Measurements from ENCODE around the gene MAJIN. TPM values are rescaled to one million over a fixed set of nuclear protein-coding genes. Genes with fewer than 3 reads are reported as not detected.

MAJIN gene
- total RNA-seq, 1 experiment from 2014 or later: not detected

DNA sequence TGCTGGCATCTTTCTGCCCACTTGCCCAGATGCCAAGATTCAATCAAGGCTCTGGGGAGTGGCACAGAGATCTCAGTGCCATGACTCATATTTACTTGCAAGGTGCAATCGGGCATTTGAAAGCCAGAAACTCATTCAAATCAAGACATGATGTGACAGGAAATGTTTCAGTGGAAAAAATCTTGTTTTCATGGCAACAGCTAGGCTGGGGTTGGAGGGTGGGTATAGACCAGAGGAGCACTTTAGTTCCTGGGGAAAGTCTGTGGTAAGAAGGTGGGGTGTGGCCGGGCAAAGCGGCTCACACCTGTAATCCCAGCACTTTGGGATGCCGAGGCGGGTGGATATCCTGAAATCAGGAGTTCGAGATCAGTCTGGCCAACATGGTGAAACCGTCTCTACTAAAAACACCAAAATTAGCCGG lies 1.2 kb downstream of the MAJIN start:
- Mint-ChIP-seq H3K4me3 (ENCODE audit: unreplicated experiment) (no peak overlapping the region), H3K27ac (ENCODE audit: low read depth, unreplicated experiment) (peak overlapping the region; percentile 76), H3K4me1 (ENCODE audit: insufficient read depth, unreplicated experiment) (peaks cover 21% of the 10 kb centered on the region), H3K9me3 (ENCODE audit: unreplicated experiment) (no peaks in the 10 kb centered on the region), H3K36me3 (ENCODE audit: insufficient read depth, unreplicated experiment) (peaks cover 6% of the 10 kb centered on the region), H3K27me3 (ENCODE audit: insufficient read depth, unreplicated experiment) (no peaks in the 10 kb centered on the region)
- intact Hi-C loops (cut with micrococcal nuclease): loop anchor here (2.0 kb wide), 1 partner anchor 36 kb away; no protein-coding TSS in a partner anchor
- TF ChIP-seq CTCF (IDR thresholded peaks at IDR 0.05; ENCODE audit: unreplicated experiment): no peak
- ChIA-PET POLR2A (interaction anchor here (1.0 to 1.6 kb wide), 3 partner anchors 36 to 94 kb away, joined by 3 to 8 read pairs (median 4); no protein-coding TSS in a partner anchor), CTCF (interaction anchor here (0.6 kb wide), 1 partner anchor 297 kb away, joined by 4 read pairs; no protein-coding TSS in a partner anchor)
- peak; percentile 88 for DNase-seq (ENCODE audit: unreplicated experiment)
- BruUV-seq (replicated peaks): no TSS peak

- H3K36me3 Mint-ChIP-seq (ENCODE audit: insufficient read depth, unreplicated experiment): peaks cover 6% of the 10 kb centered on the region
- no peak overlapping the region for H3K4me3 Mint-ChIP-seq (ENCODE audit: unreplicated experiment)
- no TSS peak for BruUV-seq (replicated peaks)
- CTCF ChIA-PET: interaction anchor here (0.6 kb wide), 1 partner anchor 11 kb away, joined by 3 read pairs; no protein-coding TSS in a partner anchor
- H3K27me3 Mint-ChIP-seq (ENCODE audit: insufficient read depth, unreplicated experiment): no peaks in the 10 kb centered on the region
- H3K27ac Mint-ChIP-seq (ENCODE audit: low read depth, unreplicated experiment): peak overlapping the region; percentile 32
- POLR2A ChIA-PET: interaction anchor here (0.7 to 1.6 kb wide), 3 partner anchors 14 to 93 kb away, joined by 3 to 8 read pairs (median 4); no protein-coding TSS in a partner anchor
- no peak for TF ChIP-seq CTCF (IDR thresholded peaks at IDR 0.05; ENCODE audit: unreplicated experiment)
- H3K4me1 Mint-ChIP-seq (ENCODE audit: insufficient read depth, unreplicated experiment): peaks cover 21% of the 10 kb centered on the region
- no peaks in the 10 kb centered on the region for H3K9me3 Mint-ChIP-seq (ENCODE audit: unreplicated experiment)
- DNase-seq (ENCODE audit: unreplicated experiment): peak; percentile 36
- intact Hi-C loops (cut with micrococcal nuclease): loop anchor here (5.0 kb wide), 1 partner anchor 47 kb away; the partner anchor contains the start of gene PPP2R5B
Observed at GRCh38 chr11:64969209-64969608, 2.7 kb downstream of the MAJIN start.

DNA sequence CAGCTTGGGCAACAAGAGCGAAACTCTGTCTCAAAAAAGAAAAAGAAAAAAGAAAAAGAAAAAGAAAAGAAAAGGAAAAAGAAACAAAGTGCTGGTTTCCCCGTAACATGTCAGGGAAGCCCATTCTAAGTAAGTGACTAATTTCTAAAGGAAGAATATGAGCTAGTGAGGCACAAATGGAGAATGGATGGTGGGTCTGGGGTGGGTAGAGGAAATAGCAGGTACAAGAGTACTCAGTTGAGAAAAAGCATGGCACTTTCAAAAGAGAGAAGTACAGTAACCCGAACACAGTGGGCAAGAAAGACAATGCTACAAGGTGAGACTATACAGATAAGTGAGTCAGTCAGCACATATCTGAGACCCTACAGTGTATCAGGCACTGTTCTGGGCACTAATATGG lies 4.5 kb downstream of the MAJIN start:
- H3K27ac Mint-ChIP-seq (ENCODE audit: low read depth, unreplicated experiment): no peak overlapping the region
- no peak overlapping the region for H3K4me3 Mint-ChIP-seq (ENCODE audit: unreplicated experiment)
- ChIA-PET CTCF (interaction anchor here (0.9 kb wide), 1 partner anchor 20 kb away, joined by 3 read pairs; no protein-coding TSS in a partner anchor), POLR2A (interaction anchor here (1.1 kb wide), 1 partner anchor 39 kb away, joined by 6 read pairs; no protein-coding TSS in a partner anchor)
- no peaks in the 10 kb centered on the region for H3K9me3 Mint-ChIP-seq (ENCODE audit: unreplicated experiment)
- peaks cover 6% of the 10 kb centered on the region for H3K36me3 Mint-ChIP-seq (ENCODE audit: insufficient read depth, unreplicated experiment)
- H3K27me3 Mint-ChIP-seq (ENCODE audit: insufficient read depth, unreplicated experiment): no peaks in the 10 kb centered on the region
- peaks cover 21% of the 10 kb centered on the region for H3K4me1 Mint-ChIP-seq (ENCODE audit: insufficient read depth, unreplicated experiment)
- BruUV-seq (replicated peaks): no TSS peak
- DNase-seq (ENCODE audit: unreplicated experiment): no peak
- TF ChIP-seq CTCF (IDR thresholded peaks at IDR 0.05; ENCODE audit: unreplicated experiment): no peak
- intact Hi-C loops (cut with micrococcal nuclease): loop anchor here (5.0 kb wide), 1 partner anchor 45 kb away; the partner anchor contains the start of gene PPP2R5B

- Mint-ChIP-seq H3K4me3 (ENCODE audit: unreplicated experiment) (no peak overlapping the region), H3K4me1 (ENCODE audit: insufficient read depth, unreplicated experiment) (peaks cover 8% of the 10 kb centered on the region), H3K27ac (ENCODE audit: low read depth, unreplicated experiment) (no peak overlapping the region), H3K27me3 (ENCODE audit: insufficient read depth, unreplicated experiment) (no peaks in the 10 kb centered on the region), H3K36me3 (ENCODE audit: insufficient read depth, unreplicated experiment) (no peaks in the 10 kb centered on the region), H3K9me3 (ENCODE audit: unreplicated experiment) (no peaks in the 10 kb centered on the region)
- CTCF ChIA-PET: interaction anchor here (0.6 to 0.8 kb wide), 3 partner anchors 51 to 141 kb away, joined by 3 to 5 read pairs (median 3); partner anchors contain the start of gene ARL2
- no peak for TF ChIP-seq CTCF (IDR thresholded peaks at IDR 0.05; ENCODE audit: unreplicated experiment)
- no peak for DNase-seq (ENCODE audit: unreplicated experiment)
- no TSS peak for BruUV-seq (replicated peaks)
- intact Hi-C loops (cut with micrococcal nuclease): no loop called here
- POLR2A ChIA-PET: interaction anchor here (0.5 to 0.8 kb wide), 3 partner anchors 9 to 38 kb away, joined by 3 read pairs; partner anchors contain the start of gene PPP2R5B
Observed at GRCh38 chr11:64963072-64963631, 8.8 kb downstream of the MAJIN start.

All from MCF 10A (cell line).